ENCODE results near the gene ALG11.

- peak; percentile 69 for TF ChIP-seq CTCF (conservative IDR thresholded peaks at IDR 0.05; ENCODE audit: low read depth, low read length)
- TF ChIP-seq EZH2 (IDR thresholded peaks at IDR 0.05; ENCODE audit: borderline replicate concordance, low read depth, low read length, poor library complexity, severe bottlenecking), result no peak
These were observed 11.0 kb upstream of the ALG11 start for GRCh38 chr13:52001120-52001731.

Measured in A673 (cell line).